Measurements from ENCODE around the gene ARL17B.
"Not testable (repeated sequence)": the region's sequence is repeated elsewhere in the genome, so short reads cannot be mapped to it uniquely, and the experiment has no call there.

The ARL17B gene

GRCh38 chr17:46353856-46354255, 7.7 kb downstream of the ARL17B start:
- DNase-seq; CTCF ChIA-PET; H3K36me3 ChIP-seq (ENCODE audit: control insufficient read depth in 4 of 4, insufficient read depth in 4 of 4, low read length in 3 of 4); H3K27me3 ChIP-seq (replicated peaks in 2 of 5; ENCODE audit: control insufficient read depth in 4 of 5, insufficient read depth in 5 of 5, low read length in 4 of 5); H3K4me3 ChIP-seq (ENCODE audit: control insufficient read depth in 1 of 7, extremely low read depth in 1 of 7, insufficient read depth in 4 of 7, low read depth in 2 of 7, low read length in 6 of 7); H3K27ac ChIP-seq (ENCODE audit: insufficient read depth in 1 of 2, low read depth in 1 of 2, low read length in 2 of 2, poor library complexity in 1 of 2, severe bottlenecking in 2 of 2); POLR2A ChIA-PET; H3K4me1 ChIP-seq (ENCODE audit: control extremely low read depth in 1 of 4, control insufficient read depth in 4 of 4, insufficient read depth in 4 of 4, low read length in 3 of 4); H3K9me3 ChIP-seq (ENCODE audit: control extremely low read depth in 1 of 5, control insufficient read depth in 4 of 5, insufficient read depth in 2 of 5, low read depth in 1 of 5, low read length in 4 of 5): not testable (repeated sequence)
- WGBS (ENCODE audit: insufficient coverage), result no CpG with 5 or more reads among the region's 4 CpGs

DNA sequence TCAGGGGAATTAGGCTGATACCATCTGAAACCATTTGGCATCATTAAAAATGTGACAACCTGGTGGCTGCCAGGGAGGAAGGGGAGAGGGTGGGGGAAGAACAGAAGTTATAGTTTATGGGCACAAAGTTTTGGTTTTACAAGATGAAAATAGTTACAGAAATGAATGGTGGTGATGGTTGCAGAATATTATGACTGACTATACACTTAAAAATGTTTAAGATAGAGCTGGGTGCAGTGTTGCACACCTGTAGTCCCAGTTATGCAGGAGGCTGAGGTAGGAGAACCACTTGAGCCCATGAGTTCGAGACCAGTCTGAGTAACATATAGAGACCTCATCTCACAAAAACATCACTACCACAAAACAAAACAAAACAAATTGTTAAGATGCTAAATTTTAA, 12.5 kb downstream of the ARL17B start:
- POLR2A ChIA-PET; H3K27ac ChIP-seq (ENCODE audit: insufficient read depth in 1 of 2, low read depth in 1 of 2, low read length in 2 of 2, poor library complexity in 1 of 2, severe bottlenecking in 2 of 2); H3K9me3 ChIP-seq (ENCODE audit: control extremely low read depth in 1 of 5, control insufficient read depth in 4 of 5, insufficient read depth in 2 of 5, low read depth in 1 of 5, low read length in 4 of 5); H3K27me3 ChIP-seq (replicated peaks in 2 of 5; ENCODE audit: control insufficient read depth in 4 of 5, insufficient read depth in 5 of 5, low read length in 4 of 5); CTCF ChIA-PET; H3K36me3 ChIP-seq (ENCODE audit: control insufficient read depth in 4 of 4, insufficient read depth in 4 of 4, low read length in 3 of 4); H3K4me3 ChIP-seq (ENCODE audit: control insufficient read depth in 1 of 7, extremely low read depth in 1 of 7, insufficient read depth in 4 of 7, low read depth in 2 of 7, low read length in 6 of 7); H3K4me1 ChIP-seq (ENCODE audit: control extremely low read depth in 1 of 4, control insufficient read depth in 4 of 4, insufficient read depth in 4 of 4, low read length in 3 of 4); DNase-seq: not testable (repeated sequence)
- WGBS (ENCODE audit: insufficient coverage), result no CpG with 5 or more reads among the region's 1 CpG

DNA sequence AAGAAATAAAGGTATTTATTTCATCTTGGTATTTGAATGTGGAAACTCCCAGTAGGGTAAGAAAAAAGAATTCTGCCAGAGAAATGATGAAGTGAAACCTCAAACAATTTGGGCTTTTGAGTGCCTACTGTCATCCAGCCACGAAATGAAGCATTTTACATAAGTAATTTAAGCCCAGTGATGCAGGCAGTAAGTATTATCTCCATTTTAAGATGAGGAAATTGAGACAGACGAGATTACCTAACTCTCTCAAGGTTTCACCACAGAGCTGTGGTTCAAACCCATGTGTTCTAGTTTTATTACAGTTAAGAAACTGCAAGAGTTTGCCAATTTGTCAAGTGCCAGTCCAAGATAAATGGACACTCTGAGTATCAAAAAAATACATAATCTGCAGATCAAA, 13.2 kb downstream of the ARL17B start:
- DNase-seq; H3K9me3 ChIP-seq (ENCODE audit: control extremely low read depth in 1 of 5, control insufficient read depth in 4 of 5, insufficient read depth in 2 of 5, low read depth in 1 of 5, low read length in 4 of 5); H3K27ac ChIP-seq (ENCODE audit: insufficient read depth in 1 of 2, low read depth in 1 of 2, low read length in 2 of 2, poor library complexity in 1 of 2, severe bottlenecking in 2 of 2); H3K36me3 ChIP-seq (ENCODE audit: control insufficient read depth in 4 of 4, insufficient read depth in 4 of 4, low read length in 3 of 4); POLR2A ChIA-PET; H3K4me3 ChIP-seq (ENCODE audit: control insufficient read depth in 1 of 7, extremely low read depth in 1 of 7, insufficient read depth in 4 of 7, low read depth in 2 of 7, low read length in 6 of 7); CTCF ChIA-PET; H3K4me1 ChIP-seq (ENCODE audit: control extremely low read depth in 1 of 4, control insufficient read depth in 4 of 4, insufficient read depth in 4 of 4, low read length in 3 of 4); H3K27me3 ChIP-seq (replicated peaks in 2 of 5; ENCODE audit: control insufficient read depth in 4 of 5, insufficient read depth in 5 of 5, low read length in 4 of 5): not testable (repeated sequence)
- WGBS (ENCODE audit: insufficient coverage), result no CpG with 5 or more reads among the region's 2 CpGs

- POLR2A ChIA-PET; H3K36me3 ChIP-seq (ENCODE audit: control insufficient read depth in 4 of 4, insufficient read depth in 4 of 4, low read length in 3 of 4); CTCF ChIA-PET; H3K4me1 ChIP-seq (ENCODE audit: control extremely low read depth in 1 of 4, control insufficient read depth in 4 of 4, insufficient read depth in 4 of 4, low read length in 3 of 4); H3K4me3 ChIP-seq (ENCODE audit: control insufficient read depth in 1 of 7, extremely low read depth in 1 of 7, insufficient read depth in 4 of 7, low read depth in 2 of 7, low read length in 6 of 7); DNase-seq; H3K27ac ChIP-seq (ENCODE audit: insufficient read depth in 1 of 2, low read depth in 1 of 2, low read length in 2 of 2, poor library complexity in 1 of 2, severe bottlenecking in 2 of 2); H3K27me3 ChIP-seq (replicated peaks in 2 of 5; ENCODE audit: control insufficient read depth in 4 of 5, insufficient read depth in 5 of 5, low read length in 4 of 5); H3K9me3 ChIP-seq (ENCODE audit: control extremely low read depth in 1 of 5, control insufficient read depth in 4 of 5, insufficient read depth in 2 of 5, low read depth in 1 of 5, low read length in 4 of 5): not testable (repeated sequence)
- no CpG with 5 or more reads among the region's 3 CpGs for WGBS (ENCODE audit: insufficient coverage)
These were observed 19.4 kb downstream of the ARL17B start for GRCh38 chr17:46342131-46342530.

GRCh38 chr17:46341220-46341619, 20.3 kb downstream of the ARL17B start:
- H3K4me1 ChIP-seq (ENCODE audit: control extremely low read depth in 1 of 4, control insufficient read depth in 4 of 4, insufficient read depth in 4 of 4, low read length in 3 of 4); H3K27ac ChIP-seq (ENCODE audit: insufficient read depth in 1 of 2, low read depth in 1 of 2, low read length in 2 of 2, poor library complexity in 1 of 2, severe bottlenecking in 2 of 2); H3K9me3 ChIP-seq (ENCODE audit: control extremely low read depth in 1 of 5, control insufficient read depth in 4 of 5, insufficient read depth in 2 of 5, low read depth in 1 of 5, low read length in 4 of 5); DNase-seq; H3K4me3 ChIP-seq (ENCODE audit: control insufficient read depth in 1 of 7, extremely low read depth in 1 of 7, insufficient read depth in 4 of 7, low read depth in 2 of 7, low read length in 6 of 7); H3K27me3 ChIP-seq (replicated peaks in 2 of 5; ENCODE audit: control insufficient read depth in 4 of 5, insufficient read depth in 5 of 5, low read length in 4 of 5); POLR2A ChIA-PET; CTCF ChIA-PET; H3K36me3 ChIP-seq (ENCODE audit: control insufficient read depth in 4 of 4, insufficient read depth in 4 of 4, low read length in 3 of 4): not testable (repeated sequence)
- WGBS (ENCODE audit: insufficient coverage), result no CpG with 5 or more reads among the region's 19 CpGs

GRCh38 chr17:46294831-46295230, 66.7 kb downstream of the ARL17B start, which contains the start of gene LRRC37A:
Gene LRRC37A (plus strand): TSS chr17:46295131. CDS start chr17:46295134, 3 bp downstream.
- H3K27ac ChIP-seq (ENCODE audit: insufficient read depth in 1 of 2, low read depth in 1 of 2, low read length in 2 of 2, poor library complexity in 1 of 2, severe bottlenecking in 2 of 2); DNase-seq; H3K36me3 ChIP-seq (ENCODE audit: control insufficient read depth in 4 of 4, insufficient read depth in 4 of 4, low read length in 3 of 4); H3K4me3 ChIP-seq (ENCODE audit: control insufficient read depth in 1 of 7, extremely low read depth in 1 of 7, insufficient read depth in 4 of 7, low read depth in 2 of 7, low read length in 6 of 7); POLR2A ChIA-PET; H3K27me3 ChIP-seq (replicated peaks in 2 of 5; ENCODE audit: control insufficient read depth in 4 of 5, insufficient read depth in 5 of 5, low read length in 4 of 5); CTCF ChIA-PET; H3K9me3 ChIP-seq (ENCODE audit: control extremely low read depth in 1 of 5, control insufficient read depth in 4 of 5, insufficient read depth in 2 of 5, low read depth in 1 of 5, low read length in 4 of 5): not testable (repeated sequence)
- H3K4me1 ChIP-seq (ENCODE audit: control extremely low read depth in 1 of 4, control insufficient read depth in 4 of 4, insufficient read depth in 4 of 4, low read length in 3 of 4), result peaks cover 0 to 18% (median 16%) of the 10 kb centered on the region in 4 experiments
- no CpG with 5 or more reads among the region's 16 CpGs for WGBS (ENCODE audit: insufficient coverage)

DNA sequence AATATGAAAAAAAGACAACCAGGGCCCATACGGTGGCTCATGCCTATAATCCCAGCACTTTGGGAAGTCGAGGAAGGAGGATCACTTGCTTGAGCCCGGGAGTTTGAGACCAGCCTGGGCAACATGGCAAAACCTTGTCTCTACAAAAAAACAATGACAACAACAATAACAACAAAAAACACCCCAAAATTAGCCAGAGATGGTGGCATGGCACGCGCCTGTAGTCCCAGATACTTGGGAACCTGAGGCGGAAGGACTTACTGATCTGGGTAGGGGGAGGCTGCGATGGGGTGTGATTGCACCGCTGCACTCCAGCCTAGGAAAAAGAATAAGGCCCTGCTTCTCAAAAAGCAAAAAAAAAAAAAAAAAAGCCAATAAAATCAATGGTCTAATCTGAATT, 69.9 kb downstream of the ARL17B start:
- POLR2A ChIA-PET; DNase-seq; H3K27me3 ChIP-seq (replicated peaks in 2 of 5; ENCODE audit: control insufficient read depth in 4 of 5, insufficient read depth in 5 of 5, low read length in 4 of 5); H3K9me3 ChIP-seq (ENCODE audit: control extremely low read depth in 1 of 5, control insufficient read depth in 4 of 5, insufficient read depth in 2 of 5, low read depth in 1 of 5, low read length in 4 of 5); H3K36me3 ChIP-seq (ENCODE audit: control insufficient read depth in 4 of 4, insufficient read depth in 4 of 4, low read length in 3 of 4); CTCF ChIA-PET: not testable (repeated sequence)
- Histone ChIP-seq H3K4me3 (ENCODE audit: control insufficient read depth in 1 of 7, extremely low read depth in 1 of 7, insufficient read depth in 4 of 7, low read depth in 2 of 7, low read length in 6 of 7) (peak overlapping the region in 1 of 7 experiments; percentile 37), H3K27ac (ENCODE audit: insufficient read depth in 1 of 2, low read depth in 1 of 2, low read length in 2 of 2, poor library complexity in 1 of 2, severe bottlenecking in 2 of 2) (peak overlapping the region; percentile 40 to 60), H3K4me1 (ENCODE audit: control extremely low read depth in 1 of 4, control insufficient read depth in 4 of 4, insufficient read depth in 4 of 4, low read length in 3 of 4) (peaks cover 0 to 24% (median 18%) of the 10 kb centered on the region in 4 experiments)
- WGBS (ENCODE audit: insufficient coverage), result no CpG with 5 or more reads among the region's 8 CpGs

All from common myeloid progenitor, CD34-positive (primary cell).